H9 (cell line): Measurements from ENCODE around the gene PCBP2. TPM values are rescaled to one million over a fixed set of nuclear protein-coding genes. Genes with fewer than 3 reads are reported as not detected.

Source experiments
- DNase-seq: peaks from one replicate; pipeline ENCODE4 v3.0.0-alpha.2; 2017
- H2AFZ ChIP-seq: one replicate; pipeline ENCODE4 v1.6.1; 2013; ENCODE audit warnings: mild to moderate bottlenecking, low read length, control low read depth, moderate library complexity
- H2AK5ac ChIP-seq: 2 replicates; pipeline ENCODE4 v1.6.1; 2013; ENCODE audit warnings: low read length, control low read depth, mixed read lengths; ENCODE audit not compliant: insufficient read length
- H2BK120ac ChIP-seq: one replicate; pipeline ENCODE4 v1.6.1; 2013; ENCODE audit warnings: low read depth, mild to moderate bottlenecking, low read length, control low read depth, inconsistent platforms; ENCODE audit not compliant: poor library complexity, severe bottlenecking
- H2BK12ac ChIP-seq: 2 replicates; pipeline ENCODE4 v1.6.1; 2013; ENCODE audit warnings: low read length, control low read depth, mixed read lengths, low read depth; ENCODE audit not compliant: insufficient read length
- H2BK15ac ChIP-seq: 2 replicates; pipeline ENCODE4 v1.6.1; 2013; ENCODE audit warnings: low read depth, low read length, control low read depth
- H2BK20ac ChIP-seq: one replicate; pipeline ENCODE4 v1.6.1; 2013; ENCODE audit warnings: low read depth, mild to moderate bottlenecking, low read length, control low read depth, inconsistent platforms; ENCODE audit not compliant: poor library complexity, severe bottlenecking
- H2BK5ac ChIP-seq: 2 replicates; pipeline ENCODE4 v1.6.1; 2013; ENCODE audit warnings: low read length, control low read depth, mixed read lengths; ENCODE audit not compliant: insufficient read length
- H3K14ac ChIP-seq: 2 replicates; pipeline ENCODE4 v1.6.1; 2013; ENCODE audit warnings: low read length, control low read depth; ENCODE audit not compliant: insufficient read depth
- H3K18ac ChIP-seq: 2 replicates; pipeline ENCODE4 v1.6.1; 2013; ENCODE audit warnings: low read depth, mild to moderate bottlenecking, mixed read lengths, low read length, control low read depth; ENCODE audit not compliant: insufficient read length
- H3K23ac ChIP-seq: 2 replicates; pipeline ENCODE4 v1.6.1; 2013; ENCODE audit warnings: low read length, control low read depth, mixed read lengths, low read depth; ENCODE audit not compliant: insufficient read length
- H3K23me2 ChIP-seq: 2 replicates; pipeline ENCODE4 v1.6.1; 2013; ENCODE audit warnings: low read depth, mild to moderate bottlenecking, mixed read lengths, low read length, control low read depth; ENCODE audit not compliant: insufficient read length, poor library complexity, severe bottlenecking
- H3K27ac ChIP-seq: 2 replicates; pipeline ENCODE4 v1.5.1; 2013; ENCODE audit warnings: low read length, control low read depth, mixed read lengths, low read depth; ENCODE audit not compliant: insufficient read length
- H3K27me3 ChIP-seq: 2 replicates; pipeline ENCODE4 v1.6.1; 2013; ENCODE audit warnings: low read length, control low read depth, inconsistent platforms; ENCODE audit not compliant: insufficient read depth
- H3K4ac ChIP-seq: 2 replicates; pipeline ENCODE4 v1.6.1; 2013; ENCODE audit warnings: low read depth, mild to moderate bottlenecking, control low read depth, inconsistent platforms, low read length, moderate library complexity
- H3K4me1 ChIP-seq: 2 replicates; pipeline ENCODE4 v1.6.1; 2013; ENCODE audit warnings: low read length, control low read depth, inconsistent platforms; ENCODE audit not compliant: insufficient read depth
- H3K4me2 ChIP-seq: 2 replicates; pipeline ENCODE4 v1.6.1; 2013; ENCODE audit warnings: low read length, control low read depth, mixed read lengths; ENCODE audit not compliant: insufficient read length, insufficient read depth
- H3K56ac ChIP-seq: 2 replicates; pipeline ENCODE4 v1.6.1; 2013; ENCODE audit warnings: low read depth, mild to moderate bottlenecking, mixed read lengths, low read length, control low read depth; ENCODE audit not compliant: insufficient read length
- H3K79me1 ChIP-seq: 2 replicates; pipeline ENCODE4 v1.6.1; 2013; ENCODE audit warnings: low read depth, mild to moderate bottlenecking, moderate library complexity, low read length, control low read depth, inconsistent platforms; ENCODE audit not compliant: insufficient read depth, poor library complexity, severe bottlenecking
- H3K79me2 ChIP-seq: 2 replicates; pipeline ENCODE4 v1.6.1; 2013; ENCODE audit warnings: low read length, control low read depth, inconsistent platforms; ENCODE audit not compliant: insufficient read depth
- H3K9ac ChIP-seq: 2 replicates; pipeline ENCODE4 v1.6.1; 2013; ENCODE audit warnings: low read length, control low read depth, mixed read lengths; ENCODE audit not compliant: insufficient read length; ENCODE audit errors: extremely low read depth
- H3K9me3 ChIP-seq: one replicate; pipeline ENCODE4 v1.6.1; 2013; ENCODE audit warnings: low read depth, low read length, inconsistent platforms; ENCODE audit not compliant: control insufficient read depth
- H3T11ph ChIP-seq: one replicate; pipeline ENCODE4 v1.6.1; 2013; ENCODE audit warnings: mild to moderate bottlenecking, low read length, control low read depth, inconsistent platforms
- H4K20me1 ChIP-seq: one replicate; pipeline ENCODE4 v1.6.1; 2013; ENCODE audit not compliant: control insufficient read depth, insufficient read length, insufficient read depth
- H4K5ac ChIP-seq: 2 replicates; pipeline ENCODE4 v1.6.1; 2013; ENCODE audit warnings: low read depth, mild to moderate bottlenecking, mixed read lengths, low read length, control low read depth; ENCODE audit not compliant: insufficient read length
- H4K8ac ChIP-seq: replicated peaks from 2 replicates; pipeline ENCODE4 v1.6.1; 2013; ENCODE audit warnings: low read length, control low read depth, mixed read lengths, low read depth; ENCODE audit not compliant: insufficient read length
- H4K91ac ChIP-seq: 2 replicates; pipeline ENCODE4 v1.6.1; 2013; ENCODE audit warnings: low read depth, mild to moderate bottlenecking, moderate library complexity, mixed read lengths, low read length, control low read depth; ENCODE audit not compliant: insufficient read length
- H3K27ac Mint-ChIP-seq, 3 experiments: 2 replicates in 2 of 3; 3 replicates in 1 of 3; pipeline ENCODE4 v1.8.0; 2020 to 2021; ENCODE audit warnings: mixed read lengths in 3 of 3, mild to moderate bottlenecking in 1 of 3, moderate library complexity in 1 of 3
- H3K27me3 Mint-ChIP-seq: 2 replicates; pipeline ENCODE4 v1.8.0; 2021; ENCODE audit warnings: low read depth, mild to moderate bottlenecking, moderate library complexity, mixed read lengths
- H3K36me3 Mint-ChIP-seq, 3 experiments: 2 replicates in 2 of 3; 3 replicates in 1 of 3; pipeline ENCODE4 v1.8.0; 2020 to 2021; ENCODE audit warnings: low read depth in 3 of 3, mixed read lengths in 3 of 3; ENCODE audit not compliant: insufficient read depth in 1 of 3
- H3K4me1 Mint-ChIP-seq, 2 experiments: 2 replicates each; pipeline ENCODE4 v1.8.0; 2020; ENCODE audit warnings: mixed read lengths in 2 of 2
- H3K4me3 Mint-ChIP-seq, 2 experiments: 2 replicates in 1 of 2; 3 replicates in 1 of 2; pipeline ENCODE4 v1.8.0; 2020 to 2021; ENCODE audit warnings: mild to moderate bottlenecking in 2 of 2, mixed read lengths in 2 of 2, moderate library complexity in 1 of 2
- H3K9me3 Mint-ChIP-seq, 2 experiments: 2 replicates in 1 of 2; 3 replicates in 1 of 2; pipeline ENCODE4 v1.8.0; 2020; ENCODE audit warnings: mild to moderate bottlenecking in 2 of 2, mixed read lengths in 2 of 2, moderate library complexity in 1 of 2
- CTCF ChIP-seq: fragments of 200-600 bp; sonication (generic); conservative IDR thresholded peaks from 3 replicates; pipeline ENCODE4 v1.8.0; 2021; ENCODE audit warnings: antibody characterized with exemption, mild to moderate bottlenecking
- WGBS: extraction: QIAGEN DNeasy Blood & Tissue Kit; methylation state at CpG from one replicate; pipeline ENCODE4 v1.1.7; 2013; ENCODE audit warnings: missing lambda C conversion rate, low lambda C conversion rate, mixed read lengths; ENCODE audit not compliant: insufficient read length; ENCODE audit errors: extremely low coverage; 5-methylcytosine and 5-hydroxymethylcytosine counted together
- total RNA-seq: library from RNA; stranded (reverse); gene quantifications from 2 replicates; pipeline ENCODE4 v1.2.1, GENCODE V29; 2021

Gene PCBP2
- total RNA-seq, 1 experiment from 2014 or later: 1,207 TPM

GRCh38 chr12:53453953-53454640, 2.2 kb downstream of the PCBP2 start:
- no peaks in the 10 kb centered on the region for H3K27me3 Mint-ChIP-seq
- Histone ChIP-seq H2BK120ac (no peak overlapping the region), H3T11ph (no peak overlapping the region), H3K9ac (no peak overlapping the region), H3K23me2 (no peaks in the 10 kb centered on the region), H2BK12ac (no peak overlapping the region), H3K79me1 (peaks cover 3% of the 10 kb centered on the region), H3K4me2 (peak overlapping the region; percentile 7), H3K14ac (no peak overlapping the region), H3K27me3 (no peaks in the 10 kb centered on the region), H4K8ac (no peak overlapping the region), H3K79me2 (peaks cover 23% of the 10 kb centered on the region), H3K9me3 (no peaks in the 10 kb centered on the region), H4K91ac (no peak overlapping the region), H3K18ac (no peak overlapping the region), H2BK20ac (no peak overlapping the region), H3K4me1 (no peaks in the 10 kb centered on the region), H3K27ac (no peak overlapping the region), H3K56ac (no peak overlapping the region), H2AK5ac (no peak overlapping the region), H4K20me1 (no peaks in the 10 kb centered on the region), H2BK5ac (no peak overlapping the region), H4K5ac (no peak overlapping the region), H2AFZ (no peak overlapping the region), H3K23ac (no peak overlapping the region), H2BK15ac (no peak overlapping the region), H3K4ac (no peak overlapping the region)
- no peak for TF ChIP-seq CTCF
- no CpG with 5 or more reads among the region's 6 CpGs for WGBS
- peak overlapping the region; percentile 97 for H3K4me3 Mint-ChIP-seq
- peaks cover 46 to 63% (median 60%) of the 10 kb centered on the region in 3 experiments for H3K36me3 Mint-ChIP-seq
- no peak for DNase-seq
- H3K27ac Mint-ChIP-seq: peak overlapping the region in 2 of 3 experiments; percentile 49 to 87; a peak in 4 of 7 replicates
- peaks cover 20 to 38% of the 10 kb centered on the region in 2 experiments for H3K4me1 Mint-ChIP-seq
- H3K9me3 Mint-ChIP-seq: no peaks in the 10 kb centered on the region; a peak in 1 of 5 replicates
